Right lobe of liver (tissue), 6 donors: Measurements from ENCODE around the gene PLEKHA5. TPM values are rescaled to one million over a fixed set of nuclear protein-coding genes. Genes with fewer than 3 reads are reported as not detected.
A peak's percentile ranks its signal among the peaks of the same experiment; 100 is the strongest.

Experiments used
- ATAC-seq, 4 donors: fragments of 200-7000 bp; cut with Tn5 transposase; one replicate each; pipeline ENCODE4 v1.9.1; 2020; ENCODE audit warnings: mild to moderate bottlenecking in 4 of 4, moderate library complexity in 4 of 4
- DNase-seq, 3 donors: peaks; one replicate each; pipeline ENCODE4 v3.0.0-alpha.2; 2020
- H3K27ac ChIP-seq, 3 donors: fragments of 200-600 bp; one replicate each; pipeline ENCODE4 v1.8.0; 2022
- H3K27me3 ChIP-seq, 2 donors: fragments of 200-600 bp; one replicate each; pipeline ENCODE4 v1.8.0; 2022
- H3K36me3 ChIP-seq, 4 donors: fragments of 200-600 bp; sonication (generic) in 1 of 4; one replicate each; pipeline versions ENCODE4 v1.5.1 to v1.8.0; 2017 to 2022; ENCODE audit warnings: control low read depth in 1 of 4
- H3K4me1 ChIP-seq, 4 donors: fragments of 200-600 bp; sonication (generic) in 1 of 4; one replicate each; pipeline versions ENCODE4 v1.5.1 to v1.8.0; 2017 to 2022; ENCODE audit warnings: control low read depth in 1 of 4
- H3K4me3 ChIP-seq, 3 donors: fragments of 200-600 bp; one replicate each; pipeline ENCODE4 v1.8.0; 2022
- H3K9me3 ChIP-seq, 4 donors: fragments of 200-600 bp; sonication (generic) in 1 of 4; one replicate each; pipeline versions ENCODE4 v1.5.1 to v1.8.0; 2017 to 2022; ENCODE audit warnings: control low read depth in 1 of 4
- CTCF ChIP-seq, 4 donors: fragments of 200-600 bp in 3 of 4; fragments of 450-650 bp in 1 of 4; IDR thresholded peaks; one replicate each; pipeline versions ENCODE4 v1.5.1 to v1.8.0; 2016 to 2022; ENCODE audit warnings: antibody characterized with exemption in 4 of 4, mild to moderate bottlenecking in 2 of 4
- POLR2A ChIP-seq: fragments of 450-650 bp; IDR thresholded peaks from one replicate; pipeline ENCODE4 v1.6.1; 2017; ENCODE audit warnings: antibody characterized with exemption, mild to moderate bottlenecking
- WGBS: methylation state at CpG from one replicate; pipeline ENCODE4 v1.1.6; 2018; ENCODE audit warnings: low coverage, low lambda C conversion rate; ENCODE audit not compliant: insufficient coverage; ENCODE audit errors: missing lambda C conversion rate; 5-methylcytosine and 5-hydroxymethylcytosine counted together
- intact Hi-C, 2 donors: fragments of 100-400 bp; cut with DNase I; formaldehyde crosslinking; loops; one replicate each; pipeline versions ENCODE4 v1.11.2 to v1.14.1; 2022
- total RNA-seq, 6 experiments: library from RNA; depleted of rRNA in 2 of 6; stranded (reverse); fragments of >200 nt in 2 of 6; fragmentation: NEBNext Ultra II Directional in 3 of 6; extraction: Animal tissue kit (Norgen Biotek cat#: 25700) in 3 of 6; gene quantifications; one replicate each; pipeline versions ENCODE4 v1.1.0 to v1.2.4, GENCODE V29; 2016 to 2023
- donor health status: DM: no; HTN: yes; CAD: no.
- donor health status: DM: no; HTN: no; CAD: no.
- donor health status: DM: no; HTN: no; CAD: no.
- donor health status: DM: no; HTN: yes; CAD: no.
- donor health status: DM: no; HTN: yes; CAD: no.

The PLEKHA5 gene
- total RNA-seq, 6 experiments from 2014 or later: 14.7 to 18.7 (median 15.8) TPM

GRCh38 chr12:19263672-19264071, 134.1 kb downstream of the PLEKHA5 start:
- TF ChIP-seq CTCF (IDR thresholded peaks at IDR 0.05) (no peak), POLR2A (no peak)
- Histone ChIP-seq H3K9me3 (no peaks in the 10 kb centered on the region), H3K36me3 (peaks cover 0 to 4% (median 0%) of the 10 kb centered on the region in 4 donors), H3K27ac (no peak overlapping the region), H3K4me3 (no peak overlapping the region), H3K27me3 (no peaks in the 10 kb centered on the region), H3K4me1 (no peaks in the 10 kb centered on the region)
- ATAC-seq (no peak), DNase-seq (no peak)
- 66% methylated on average over 3 of the region's 3 CpGs for WGBS
- intact Hi-C loops: no loop called here

GRCh38 chr12:19273482-19274330, 144.2 kb downstream of the PLEKHA5 start:
- WGBS: 73% methylated on average over 3 of the region's 4 CpGs
- Histone ChIP-seq H3K9me3 (no peaks in the 10 kb centered on the region), H3K4me1 (no peaks in the 10 kb centered on the region), H3K27ac (no peak overlapping the region), H3K27me3 (no peaks in the 10 kb centered on the region), H3K4me3 (no peak overlapping the region), H3K36me3 (peaks cover 0 to 21% (median 0%) of the 10 kb centered on the region in 4 donors)
- TF ChIP-seq POLR2A: no peak
- TF ChIP-seq CTCF (IDR thresholded peaks at IDR 0.05): no peak
- peak; percentile 71 to 97 (median 74) for ATAC-seq
- intact Hi-C loops: no loop called here
- DNase-seq: peak in 2 of 3 donors; percentile 63 to 78

GRCh38 chr12:19276767-19277166, 147.2 kb downstream of the PLEKHA5 start:
- Histone ChIP-seq H3K4me3 (no peak overlapping the region), H3K27me3 (no peaks in the 10 kb centered on the region), H3K4me1 (no peaks in the 10 kb centered on the region), H3K36me3 (peaks cover 0 to 12% (median 0%) of the 10 kb centered on the region in 4 donors), H3K27ac (no peak overlapping the region), H3K9me3 (no peaks in the 10 kb centered on the region)
- intact Hi-C loops: no loop called here
- ATAC-seq (no peak), DNase-seq (no peak)
- TF ChIP-seq POLR2A (no peak), CTCF (IDR thresholded peaks at IDR 0.05) (no peak)

- H3K27ac ChIP-seq: no peak overlapping the region
- intact Hi-C loops: no loop called here
- H3K27me3 ChIP-seq: no peaks in the 10 kb centered on the region
- peaks cover 0 to 12% (median 0%) of the 10 kb centered on the region in 4 donors for H3K36me3 ChIP-seq
- DNase-seq (no peak), ATAC-seq (no peak)
- no peak for TF ChIP-seq POLR2A
- no peak for TF ChIP-seq CTCF (IDR thresholded peaks at IDR 0.05)
- H3K4me3 ChIP-seq: no peak overlapping the region
- H3K9me3 ChIP-seq: no peaks in the 10 kb centered on the region
- H3K4me1 ChIP-seq: no peaks in the 10 kb centered on the region
These were observed 148.2 kb downstream of the PLEKHA5 start for GRCh38 chr12:19277711-19278110.
